Measurements from ENCODE around the gene FCRL5.

- TF ChIP-seq CTCF (conservative IDR thresholded peaks at IDR 0.05): no peak
- no peak for TF ChIP-seq EZH2 (IDR thresholded peaks at IDR 0.05; ENCODE audit: low read depth)
These were observed 31.9 kb downstream of the FCRL5 start for GRCh38 chr1:157520386-157520935.
